Activated T-cell treated with anti-CD3 and anti-CD28 coated beads, Interleukin-2, amount 50 U/mL, for 48 hours (primary cell): ENCODE results near the gene PAPSS1.

ENCODE experiments used
- DNase-seq, 2 experiments: peaks; one replicate each; pipeline ENCODE4 v3.0.0-alpha.2; 2020

Gene PAPSS1

DNA sequence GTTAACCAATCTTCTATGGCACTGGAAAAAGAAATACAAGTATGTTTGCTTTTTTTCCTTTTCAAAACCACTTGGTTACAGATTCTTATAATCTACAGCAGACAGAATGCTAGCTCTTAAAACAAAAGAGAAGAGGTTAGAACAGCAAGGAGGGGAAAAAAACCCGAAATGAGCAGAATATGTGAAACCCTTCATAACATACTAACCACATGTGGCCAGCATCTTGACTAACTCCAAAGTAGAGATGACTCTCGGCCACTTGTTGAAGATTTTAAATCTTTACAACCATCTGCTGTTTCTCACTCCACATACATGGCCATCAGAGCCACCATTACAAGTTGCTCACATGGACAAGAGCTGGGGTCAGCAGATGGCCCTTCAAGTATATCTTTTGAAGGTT, 100.3 kb downstream of the PAPSS1 start:
- DNase-seq, result no peak

GRCh38 chr4:107619066-107619465, 101.0 kb downstream of the PAPSS1 start:
- DNase-seq, result no peak

DNA sequence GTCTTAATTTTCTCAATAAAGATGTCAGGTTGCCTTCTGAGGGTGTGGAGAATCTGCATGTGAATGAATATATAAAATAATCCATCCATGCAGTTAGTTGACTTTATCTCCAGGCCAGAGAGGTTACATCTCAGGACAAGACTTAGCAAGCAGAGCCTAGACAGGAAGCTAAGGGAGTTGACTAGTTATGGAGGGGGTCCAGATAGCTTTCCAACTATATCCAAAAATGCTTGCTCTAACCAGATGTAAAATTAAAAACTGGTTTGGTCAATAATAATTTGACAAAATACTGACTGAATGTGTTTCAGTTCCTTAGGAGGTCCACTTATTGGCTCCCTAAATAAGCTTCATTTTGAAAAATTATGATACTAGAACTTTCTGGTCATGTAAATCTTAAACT, 101.4 kb downstream of the PAPSS1 start:
- no peak for DNase-seq

DNA sequence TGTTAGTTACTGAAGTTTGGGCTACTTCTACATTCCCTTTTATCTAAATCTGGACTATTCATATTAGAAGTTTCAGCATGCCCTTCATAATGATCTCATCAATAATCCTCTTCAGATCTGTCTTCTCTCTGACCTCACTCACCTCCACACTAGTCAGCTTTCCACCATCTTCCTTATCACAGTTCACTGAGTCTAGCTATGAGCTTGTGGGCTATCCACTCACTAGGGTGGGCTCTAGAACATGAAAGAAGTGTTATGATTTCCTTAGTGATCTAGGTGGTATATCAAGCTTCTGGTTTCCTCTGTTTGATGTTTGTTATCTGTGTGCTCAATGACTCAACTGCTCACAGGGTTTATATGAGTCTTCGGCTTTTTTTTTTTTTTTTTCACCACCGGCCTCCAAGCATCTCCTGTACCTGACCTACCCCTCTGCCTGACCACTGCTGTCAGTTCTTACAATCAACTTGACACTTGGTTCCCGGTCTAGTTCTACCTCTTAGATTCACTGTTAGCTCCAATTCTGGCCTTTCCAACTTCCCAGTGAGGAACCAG, 103.1 kb downstream of the PAPSS1 start:
- DNase-seq, result no peak

GRCh38 chr4:107615809-107616208, 104.2 kb downstream of the PAPSS1 start:
- DNase-seq, result no peak

DNA sequence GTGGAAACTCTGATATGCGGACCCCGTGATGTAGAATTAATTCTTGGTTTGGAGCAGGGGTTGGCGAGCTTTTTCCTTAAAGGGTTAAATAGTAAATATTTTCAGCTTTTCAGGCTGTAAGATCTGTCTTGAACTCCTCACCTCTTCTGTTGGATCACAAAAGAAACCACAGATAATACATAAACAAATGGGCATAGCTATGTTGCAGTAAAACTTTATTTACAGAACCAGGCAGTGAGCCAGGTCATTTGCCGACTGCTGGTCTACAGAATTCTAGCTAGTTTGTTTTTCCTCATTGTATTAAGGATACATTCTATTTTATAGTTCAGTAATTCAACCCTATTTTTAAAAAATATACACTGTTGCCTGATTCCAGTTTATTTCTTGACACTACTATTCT, 116.6 kb downstream of the PAPSS1 start:
- no peak for DNase-seq

GRCh38 chr4:107600983-107601382, 119.1 kb downstream of the PAPSS1 start:
- DNase-seq, result no peak

GRCh38 chr4:107600436-107600835, 119.6 kb downstream of the PAPSS1 start:
- no peak for DNase-seq

GRCh38 chr4:107599841-107600240, 120.2 kb downstream of the PAPSS1 start:
- DNase-seq, result no peak

DNA sequence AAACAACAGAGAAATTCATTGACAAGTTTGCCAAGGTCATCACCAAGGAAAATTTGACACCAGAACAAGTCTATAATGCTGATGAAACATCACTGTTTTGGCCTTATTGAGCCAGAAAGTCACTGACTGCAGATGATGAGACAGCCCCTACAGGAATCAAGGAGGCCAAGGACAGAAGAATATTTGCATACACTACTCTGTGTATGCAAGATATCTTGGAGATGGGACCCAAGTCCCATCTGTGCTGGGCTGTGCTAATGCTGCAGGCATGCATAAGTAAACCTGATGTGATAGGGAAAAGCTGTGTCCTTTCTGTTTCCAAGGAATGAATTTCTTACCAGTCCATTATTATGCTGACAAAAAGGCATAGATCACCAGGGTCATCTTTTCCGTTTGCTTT, 126.8 kb downstream of the PAPSS1 start:
- DNase-seq, result no peak

GRCh38 chr4:107592519-107592918, 127.5 kb downstream of the PAPSS1 start:
- no peak for DNase-seq

DNA sequence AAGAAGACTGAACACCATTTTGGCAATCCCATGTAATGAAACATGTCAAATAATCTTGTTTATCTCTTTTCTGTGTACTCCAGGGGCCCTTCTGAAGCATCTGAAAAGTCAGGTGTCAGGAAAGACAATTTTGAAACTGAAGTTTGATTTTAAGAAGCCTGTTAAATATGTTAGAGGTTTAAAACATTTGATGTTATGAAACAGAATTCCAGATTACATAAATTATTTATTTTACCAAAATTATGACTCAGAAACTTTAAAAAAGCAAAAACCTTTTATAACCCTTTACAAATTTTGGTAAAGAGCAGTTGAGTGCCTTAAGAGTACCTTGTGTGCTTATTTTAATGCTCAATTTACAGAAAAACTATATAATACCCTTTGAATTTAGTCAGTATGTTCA, 130.8 kb downstream of the PAPSS1 start:
- DNase-seq, result no peak

DNA sequence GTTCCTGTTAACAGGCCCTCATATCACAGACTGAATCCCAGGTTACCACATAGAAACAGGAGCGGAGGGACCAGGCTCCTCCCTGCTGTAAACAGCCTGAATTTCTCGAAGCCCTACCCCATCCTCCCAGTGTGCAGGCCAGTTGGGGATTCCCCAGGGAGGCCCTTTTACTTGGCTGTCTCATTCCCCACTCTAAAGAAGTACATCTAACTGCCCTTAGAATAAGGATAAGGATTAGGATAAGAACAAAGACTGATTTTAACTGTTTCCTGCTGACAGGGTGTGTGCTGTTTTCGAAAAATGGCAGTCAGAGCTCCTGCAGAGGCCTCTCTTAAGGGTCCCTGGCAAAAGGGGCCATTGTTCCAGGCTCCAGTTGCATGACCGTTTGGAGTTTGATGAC, 133.7 kb downstream of the PAPSS1 start:
- no peak for DNase-seq

GRCh38 chr4:107579099-107579498, 140.9 kb downstream of the PAPSS1 start:
- no peak for DNase-seq

- DNase-seq, result no peak
These were observed 141.7 kb downstream of the PAPSS1 start for GRCh38 chr4:107578321-107578720.

DNA sequence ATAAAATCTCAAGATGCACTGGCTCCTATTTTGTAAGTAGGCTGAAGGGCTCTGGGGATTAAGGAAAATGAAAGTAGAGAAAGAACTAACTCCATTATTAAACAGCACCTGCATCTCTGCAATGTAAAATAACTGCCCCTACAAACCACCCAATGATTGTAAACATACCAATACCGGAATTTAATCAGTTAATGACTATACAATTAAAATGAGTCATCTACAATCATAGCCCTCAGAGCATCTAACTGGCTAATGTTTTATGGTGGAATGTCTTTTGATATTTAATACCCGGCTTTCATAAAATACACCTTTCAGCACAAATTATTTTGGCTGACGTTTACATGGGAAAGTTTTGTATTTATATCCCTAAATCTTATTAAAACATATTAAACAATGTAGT, 142.3 kb downstream of the PAPSS1 start:
- DNase-seq, result no peak

DNA sequence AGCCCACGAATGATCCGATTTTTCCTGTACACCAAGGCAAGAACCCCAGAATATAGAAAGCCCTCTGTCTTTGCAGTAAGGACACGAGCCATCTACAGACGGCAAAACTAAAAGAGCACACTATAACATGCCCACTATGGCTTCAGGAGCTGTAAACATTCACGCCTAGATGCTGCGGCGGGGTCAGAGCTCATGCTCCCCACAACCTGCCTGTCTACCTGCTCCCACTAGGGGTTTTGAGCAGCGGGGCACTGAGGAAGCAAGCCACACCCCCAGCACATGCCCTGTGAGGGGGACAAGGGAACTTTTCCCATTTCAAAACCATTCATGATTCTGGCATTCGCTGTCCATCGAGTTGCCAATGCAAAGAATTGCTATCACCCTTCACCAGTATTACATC, 144.8 kb downstream of the PAPSS1 start:
- DNase-seq, result no peak

DNA sequence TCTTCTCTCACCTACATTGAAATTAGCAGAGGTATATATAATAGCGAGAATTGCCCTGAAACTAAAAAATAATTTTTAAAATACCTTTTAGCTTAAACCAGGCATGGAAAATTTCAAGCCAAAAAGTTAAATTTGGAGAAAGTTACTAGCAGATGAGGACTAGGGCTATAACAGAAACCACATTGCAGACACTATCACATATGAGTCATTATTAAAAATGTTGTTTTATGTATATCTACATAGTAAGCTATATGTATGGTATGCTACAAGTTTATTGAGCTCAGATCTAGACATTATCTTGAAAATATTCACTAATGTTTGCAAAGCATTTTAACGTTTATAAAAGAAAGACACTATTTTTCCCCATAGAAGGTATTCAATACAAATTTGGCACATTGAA, 147.8 kb downstream of the PAPSS1 start:
- no peak for DNase-seq

GRCh38 chr4:107570952-107571351, 149.1 kb downstream of the PAPSS1 start:
- DNase-seq, result no peak

- no peak for DNase-seq
These were observed 155.7 kb downstream of the PAPSS1 start for GRCh38 chr4:107564326-107564725.
